Stomach (tissue), 9 donors: ENCODE measurements around the gene DIAPH3. TPM values are rescaled to one million over a fixed set of nuclear protein-coding genes. Genes with fewer than 3 reads are reported as not detected.

Experiments used
- DNase-seq, 2 donors: peaks; one replicate each; pipeline versions ENCODE4 v3.0.0 to v3.0.0-alpha.2; 2013 to 2019
- H3K27ac ChIP-seq, 5 donors: fragments of 200-600 bp in 4 of 5; sonication (generic) in 4 of 5; one replicate each; pipeline ENCODE4 v1.5.1; 2013 to 2019; ENCODE audit warnings: mild to moderate bottlenecking in 1 of 5, moderate library complexity in 1 of 5
- H3K27me3 ChIP-seq, 3 donors: fragments of 200-600 bp; sonication (generic); one replicate each; pipeline ENCODE4 v1.5.1; 2017 to 2019; ENCODE audit warnings: mixed run types in 1 of 3
- H3K36me3 ChIP-seq, 4 donors: fragments of 200-600 bp; sonication (generic); 1 replicate in 3 of 4; 2 replicates in 1 of 4; pipeline ENCODE4 v1.5.1; 2016 to 2019
- H3K4me1 ChIP-seq, 4 donors: fragments of 200-600 bp; sonication (generic); one replicate each; pipeline ENCODE4 v1.5.1; 2016 to 2019
- H3K4me3 ChIP-seq, 4 donors: fragments of 200-600 bp; sonication (generic) in 3 of 4; one replicate each; pipeline ENCODE4 v1.5.1; 2016 to 2019; ENCODE audit warnings: mild to moderate bottlenecking in 1 of 4
- H3K9me3 ChIP-seq, 4 donors: fragments of 200-600 bp; sonication (generic); one replicate each; pipeline ENCODE4 v1.5.1; 2016 to 2019
- EP300 ChIP-seq: sonication (generic); formaldehyde crosslinking; IDR thresholded peaks from one replicate; pipeline ENCODE4 v1.6.1; 2017; ENCODE audit warnings: antibody characterized with exemption
- POLR2A ChIP-seq, 4 donors: fragments of 450-650 bp; IDR thresholded peaks; one replicate each; pipeline ENCODE4 v1.6.1; 2016; ENCODE audit warnings: antibody characterized with exemption in 4 of 4, control low read depth in 2 of 4, mild to moderate bottlenecking in 1 of 4, moderate library complexity in 1 of 4
- POLR2AphosphoS5 ChIP-seq, 3 donors: sonication (generic); formaldehyde crosslinking; IDR thresholded peaks; one replicate each; pipeline ENCODE4 v1.6.1; 2016; ENCODE audit warnings: antibody characterized with exemption in 3 of 3
- WGBS, 5 donors: extraction: QIAGEN DNeasy Blood & Tissue Kit in 3 of 5; methylation state at CpG; one replicate each; pipeline versions ENCODE4 v1.1.5 to v1.1.7; 2013 to 2018; 5-methylcytosine and 5-hydroxymethylcytosine counted together
- intact Hi-C: fragments of 100-400 bp; cut with DNase I; formaldehyde crosslinking; loops from one replicate; pipeline ENCODE4 v1.15.1; 2023; ENCODE audit warnings: low total_unique reads
- polyA plus RNA-seq, 3 donors: library from polyadenylated mRNA; stranded (reverse); fragments of 200-250 nt; gene quantifications; one replicate each; pipeline ENCODE4 v1.2.3, GENCODE V29; 2013
- total RNA-seq, 5 donors: library from RNA; depleted of rRNA; stranded (reverse); fragments of >200 nt; gene quantifications; one replicate each; pipeline versions ENCODE4 v1.1.0 to v1.2.3, GENCODE V29; 2014 to 2016
- TF ChIP-seq, protein P1 (sequence below), 7 experiments: fragments of 450-650 bp in 4 of 7; fragments of 200-600 bp in 3 of 7; sonication (generic) in 3 of 7; IDR thresholded peaks; one replicate each; pipeline ENCODE4 v1.5.1; 2016 to 2019; ENCODE audit warnings: antibody characterized with exemption in 7 of 7, control low read depth in 2 of 7, mild to moderate bottlenecking in 1 of 7
- donor health status: healthy with polysubstance abuse.
- donor health status: Bipolar disorder and iron deficiency.
- donor health status: healthy.

DIAPH3 gene
- total and polyA plus RNA-seq, 8 donors, result 2.5 to 12.1 (median 4.6) TPM

DNA sequence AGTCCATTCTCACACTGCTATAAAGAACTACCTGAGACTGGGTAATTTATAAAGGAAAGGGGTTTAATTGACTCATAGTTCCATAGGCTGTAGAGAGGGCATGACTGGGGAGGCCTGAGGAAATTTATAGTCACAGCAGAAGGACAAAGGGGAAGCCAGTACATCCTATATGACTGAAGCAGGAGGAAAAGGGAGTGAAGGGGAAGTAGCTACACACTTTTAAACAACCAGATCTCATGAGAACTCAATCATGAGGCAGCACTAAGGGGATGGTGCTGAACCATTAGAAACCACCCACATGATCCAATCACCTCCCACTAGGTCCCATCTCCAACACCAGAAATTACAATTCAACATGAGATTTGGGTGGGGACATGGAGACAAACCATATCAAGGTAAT, 209.1 kb downstream of the DIAPH3 start:
- H3K9me3 ChIP-seq, result peaks cover 0 to 9% (median 6%) of the 10 kb centered on the region in 4 donors
- no peak overlapping the region for H3K27ac ChIP-seq
- TF ChIP-seq POLR2A (IDR thresholded peaks at IDR 0.05), result no peak
- TF ChIP-seq EP300, result no peak
- no peak for TF ChIP-seq POLR2AphosphoS5 (IDR thresholded peaks at IDR 0.05)
- TF ChIP-seq, protein P1, sequence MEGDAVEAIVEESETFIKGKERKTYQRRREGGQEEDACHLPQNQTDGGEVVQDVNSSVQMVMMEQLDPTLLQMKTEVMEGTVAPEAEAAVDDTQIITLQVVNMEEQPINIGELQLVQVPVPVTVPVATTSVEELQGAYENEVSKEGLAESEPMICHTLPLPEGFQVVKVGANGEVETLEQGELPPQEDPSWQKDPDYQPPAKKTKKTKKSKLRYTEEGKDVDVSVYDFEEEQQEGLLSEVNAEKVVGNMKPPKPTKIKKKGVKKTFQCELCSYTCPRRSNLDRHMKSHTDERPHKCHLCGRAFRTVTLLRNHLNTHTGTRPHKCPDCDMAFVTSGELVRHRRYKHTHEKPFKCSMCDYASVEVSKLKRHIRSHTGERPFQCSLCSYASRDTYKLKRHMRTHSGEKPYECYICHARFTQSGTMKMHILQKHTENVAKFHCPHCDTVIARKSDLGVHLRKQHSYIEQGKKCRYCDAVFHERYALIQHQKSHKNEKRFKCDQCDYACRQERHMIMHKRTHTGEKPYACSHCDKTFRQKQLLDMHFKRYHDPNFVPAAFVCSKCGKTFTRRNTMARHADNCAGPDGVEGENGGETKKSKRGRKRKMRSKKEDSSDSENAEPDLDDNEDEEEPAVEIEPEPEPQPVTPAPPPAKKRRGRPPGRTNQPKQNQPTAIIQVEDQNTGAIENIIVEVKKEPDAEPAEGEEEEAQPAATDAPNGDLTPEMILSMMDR (IDR thresholded peaks at IDR 0.05), result no peak
- intact Hi-C loops, result no loop called here
- H3K27me3 ChIP-seq, result no peaks in the 10 kb centered on the region
- no peaks in the 10 kb centered on the region for H3K4me1 ChIP-seq
- no peak for DNase-seq
- no peaks in the 10 kb centered on the region for H3K36me3 ChIP-seq
- no peak overlapping the region for H3K4me3 ChIP-seq

DNA sequence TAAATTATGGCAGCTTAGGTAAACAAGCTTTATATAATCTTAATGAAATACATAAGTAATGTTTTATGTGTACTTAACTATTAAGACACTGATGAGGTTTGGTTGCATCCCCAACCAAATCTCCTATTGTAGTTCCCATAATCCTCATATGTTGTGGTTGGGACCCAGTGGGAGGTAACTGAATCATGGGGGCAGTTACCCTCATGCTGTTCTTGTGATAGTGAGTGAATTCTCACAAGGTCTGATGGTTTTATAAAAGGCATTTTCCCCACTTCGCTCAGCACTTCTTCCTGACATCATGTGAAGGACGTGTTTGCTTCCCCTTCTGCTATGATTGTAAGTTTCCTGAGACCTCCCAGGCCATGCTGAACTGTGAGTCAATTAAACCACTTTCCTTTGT, 212.7 kb downstream of the DIAPH3 start:
- no peak overlapping the region for H3K4me3 ChIP-seq
- WGBS, 5 donors, result 78 to 95% (median 88%) methylated on average over 2 of the region's 2 CpGs
- H3K27ac ChIP-seq, result no peak overlapping the region
- H3K27me3 ChIP-seq, result no peaks in the 10 kb centered on the region
- H3K4me1 ChIP-seq, result no peaks in the 10 kb centered on the region
- intact Hi-C loops, result no loop called here
- H3K9me3 ChIP-seq, result peaks cover 0 to 2% (median 1%) of the 10 kb centered on the region in 4 donors
- no peaks in the 10 kb centered on the region for H3K36me3 ChIP-seq
- DNase-seq, result no peak
- TF ChIP-seq POLR2A (IDR thresholded peaks at IDR 0.05) (no peak), EP300 (no peak), POLR2AphosphoS5 (IDR thresholded peaks at IDR 0.05) (no peak)
- TF ChIP-seq, protein P1 (IDR thresholded peaks at IDR 0.05), result no peak

- no peaks in the 10 kb centered on the region for H3K9me3 ChIP-seq
- WGBS, 5 donors, result 80 to 92% (median 87%) methylated on average over 2 of the region's 2 CpGs
- H3K27me3 ChIP-seq, result no peaks in the 10 kb centered on the region
- intact Hi-C loops, result no loop called here
- TF ChIP-seq EP300, result no peak
- no peak for TF ChIP-seq POLR2AphosphoS5 (IDR thresholded peaks at IDR 0.05)
- TF ChIP-seq, protein P1 (IDR thresholded peaks at IDR 0.05), result no peak
- no peaks in the 10 kb centered on the region for H3K36me3 ChIP-seq
- no peak overlapping the region for H3K27ac ChIP-seq
- H3K4me1 ChIP-seq, result no peaks in the 10 kb centered on the region
- DNase-seq, result no peak
- H3K4me3 ChIP-seq, result no peak overlapping the region
Measured at GRCh38 chr13:59950266-59950665, 213.5 kb downstream of the DIAPH3 start.

GRCh38 chr13:59948686-59949085, 215.0 kb downstream of the DIAPH3 start:
- Histone ChIP-seq H3K4me3 (no peak overlapping the region), H3K27ac (no peak overlapping the region), H3K27me3 (no peaks in the 10 kb centered on the region), H3K36me3 (no peaks in the 10 kb centered on the region), H3K4me1 (no peaks in the 10 kb centered on the region), H3K9me3 (no peaks in the 10 kb centered on the region)
- intact Hi-C loops, result no loop called here
- TF ChIP-seq POLR2A (IDR thresholded peaks at IDR 0.05) (no peak), EP300 (no peak), POLR2AphosphoS5 (IDR thresholded peaks at IDR 0.05) (no peak)
- TF ChIP-seq, protein P1 (IDR thresholded peaks at IDR 0.05), result no peak
- DNase-seq, result no peak
